Gastroesophageal sphincter (tissue), 4 donors: ENCODE results near the gene PLEKHM2. TPM values are rescaled to one million over a fixed set of nuclear protein-coding genes. Genes with fewer than 3 reads are reported as not detected.

Experiments
- ATAC-seq: fragments of 150-250 bp; one replicate; pipeline ENCODE4 v1.9.1; 2016; ENCODE audit warnings: mild to moderate bottlenecking, moderate library complexity
- H3K27ac ChIP-seq, 4 donors: fragments of 200-600 bp; sonication (generic) in 3 of 4; 1 replicate in 3 of 4; 2 replicates in 1 of 4; pipeline ENCODE4 v1.5.1; 2016 to 2019
- H3K27me3 ChIP-seq: fragments of 200-600 bp; sonication (generic); one replicate; pipeline ENCODE4 v1.5.1; 2019
- H3K36me3 ChIP-seq, 2 donors: fragments of 200-600 bp; sonication (generic); one replicate each; pipeline ENCODE4 v1.5.1; 2019; ENCODE audit warnings: control low read depth in 1 of 2
- H3K4me1 ChIP-seq, 3 donors: fragments of 200-600 bp; sonication (generic); 1 replicate in 2 of 3; 2 replicates in 1 of 3; pipeline ENCODE4 v1.5.1; 2016 to 2019; ENCODE audit warnings: control low read depth in 2 of 3
- H3K4me3 ChIP-seq, 2 donors: fragments of 200-600 bp; sonication (generic); one replicate each; pipeline ENCODE4 v1.5.1; 2019; ENCODE audit warnings: mild to moderate bottlenecking in 1 of 2, moderate library complexity in 1 of 2
- H3K9me3 ChIP-seq, 3 donors: fragments of 200-600 bp; sonication (generic); one replicate each; pipeline ENCODE4 v1.5.1; 2017 to 2019; ENCODE audit warnings: control low read depth in 2 of 3
- EP300 ChIP-seq: sonication (generic); formaldehyde crosslinking; IDR thresholded peaks from one replicate; pipeline ENCODE4 v1.6.1; 2017; ENCODE audit warnings: antibody characterized with exemption, mild to moderate bottlenecking
- POLR2A ChIP-seq, 2 donors: fragments of 450-650 bp; IDR thresholded peaks; one replicate each; pipeline ENCODE4 v1.6.1; 2017; ENCODE audit warnings: antibody characterized with exemption in 2 of 2, mild to moderate bottlenecking in 2 of 2, moderate library complexity in 1 of 2
- POLR2AphosphoS5 ChIP-seq: sonication (generic); formaldehyde crosslinking; IDR thresholded peaks from one replicate; pipeline ENCODE4 v1.6.1; 2017; ENCODE audit warnings: antibody characterized with exemption
- WGBS, 2 donors: methylation state at CpG; one replicate each; pipeline ENCODE4 v1.1.5; 2018; ENCODE audit warnings: low coverage in 1 of 2; 5-methylcytosine and 5-hydroxymethylcytosine counted together
- total RNA-seq, 4 donors: library from RNA; depleted of rRNA; stranded (reverse); fragments of >200 nt; gene quantifications; one replicate each; pipeline ENCODE4 v1.1.0, GENCODE V29; 2016
- TF ChIP-seq, protein P1 (sequence below), 4 experiments: fragments of 200-600 bp in 2 of 4; fragments of 450-650 bp in 2 of 4; sonication (generic) in 1 of 4; IDR thresholded peaks; one replicate each; pipeline ENCODE4 v1.5.1; 2017 to 2019; ENCODE audit warnings: antibody characterized with exemption in 4 of 4, mild to moderate bottlenecking in 2 of 4, moderate library complexity in 2 of 4

The PLEKHM2 gene
- total RNA-seq, 4 donors from 2014 or later, result 32.1 to 65.2 (median 41.8) TPM

GRCh38 chr1:15690317-15690716 lies 6.2 kb downstream of the PLEKHM2 start:
- Histone ChIP-seq H3K27me3 (no peaks in the 10 kb centered on the region), H3K4me1 (peaks cover 0 to 72% (median 14%) of the 10 kb centered on the region in 3 donors), H3K36me3 (peaks cover 0 to 5% of the 10 kb centered on the region in 2 donors), H3K4me3 (no peak overlapping the region), H3K9me3 (no peaks in the 10 kb centered on the region), H3K27ac (peak overlapping the region in 1 of 4 donors; percentile 48)
- ATAC-seq, result no peak
- WGBS, 2 donors, result 89 to 91% methylated on average over 4 to 6 of the region's 6 CpGs
- TF ChIP-seq, protein P1, sequence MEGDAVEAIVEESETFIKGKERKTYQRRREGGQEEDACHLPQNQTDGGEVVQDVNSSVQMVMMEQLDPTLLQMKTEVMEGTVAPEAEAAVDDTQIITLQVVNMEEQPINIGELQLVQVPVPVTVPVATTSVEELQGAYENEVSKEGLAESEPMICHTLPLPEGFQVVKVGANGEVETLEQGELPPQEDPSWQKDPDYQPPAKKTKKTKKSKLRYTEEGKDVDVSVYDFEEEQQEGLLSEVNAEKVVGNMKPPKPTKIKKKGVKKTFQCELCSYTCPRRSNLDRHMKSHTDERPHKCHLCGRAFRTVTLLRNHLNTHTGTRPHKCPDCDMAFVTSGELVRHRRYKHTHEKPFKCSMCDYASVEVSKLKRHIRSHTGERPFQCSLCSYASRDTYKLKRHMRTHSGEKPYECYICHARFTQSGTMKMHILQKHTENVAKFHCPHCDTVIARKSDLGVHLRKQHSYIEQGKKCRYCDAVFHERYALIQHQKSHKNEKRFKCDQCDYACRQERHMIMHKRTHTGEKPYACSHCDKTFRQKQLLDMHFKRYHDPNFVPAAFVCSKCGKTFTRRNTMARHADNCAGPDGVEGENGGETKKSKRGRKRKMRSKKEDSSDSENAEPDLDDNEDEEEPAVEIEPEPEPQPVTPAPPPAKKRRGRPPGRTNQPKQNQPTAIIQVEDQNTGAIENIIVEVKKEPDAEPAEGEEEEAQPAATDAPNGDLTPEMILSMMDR (IDR thresholded peaks at IDR 0.05), result no peak
- TF ChIP-seq EP300, result no peak
- TF ChIP-seq POLR2AphosphoS5, result no peak
- TF ChIP-seq POLR2A (IDR thresholded peaks at IDR 0.05), result no peak

GRCh38 chr1:15691434-15692032 lies 7.4 kb downstream of the PLEKHM2 start:
- peak; percentile 75 for ATAC-seq
- peak overlapping the region in 3 of 4 donors; percentile 22 to 48 (median 27) for H3K27ac ChIP-seq
- peaks cover 0 to 12% of the 10 kb centered on the region in 2 donors for H3K36me3 ChIP-seq
- peaks cover 0 to 72% (median 17%) of the 10 kb centered on the region in 3 donors for H3K4me1 ChIP-seq
- 11 to 20% methylated on average over 5 to 8 of the region's 11 CpGs for WGBS, 2 donors
- no peak overlapping the region for H3K4me3 ChIP-seq
- TF ChIP-seq, protein P1 (IDR thresholded peaks at IDR 0.05), result peak in 1 of 4 experiments; percentile 34
- TF ChIP-seq POLR2A (IDR thresholded peaks at IDR 0.05), result no peak
- no peak for TF ChIP-seq EP300
- peak; percentile 15 for TF ChIP-seq POLR2AphosphoS5
- H3K9me3 ChIP-seq, result no peaks in the 10 kb centered on the region
- no peaks in the 10 kb centered on the region for H3K27me3 ChIP-seq

- H3K27me3 ChIP-seq, result no peaks in the 10 kb centered on the region
- H3K9me3 ChIP-seq, result no peaks in the 10 kb centered on the region
- no peak overlapping the region for H3K27ac ChIP-seq
- peaks cover 0 to 18% of the 10 kb centered on the region in 2 donors for H3K36me3 ChIP-seq
- H3K4me3 ChIP-seq, result no peak overlapping the region
- ATAC-seq, result no peak
- H3K4me1 ChIP-seq, result peaks cover 0 to 74% (median 17%) of the 10 kb centered on the region in 3 donors
- 55 to 62% methylated on average over 2 to 5 of the region's 5 CpGs for WGBS, 2 donors
- TF ChIP-seq POLR2A (IDR thresholded peaks at IDR 0.05) (no peak), EP300 (no peak), POLR2AphosphoS5 (no peak)
- TF ChIP-seq, protein P1 (IDR thresholded peaks at IDR 0.05), result no peak
Observed at GRCh38 chr1:15692121-15692682, 8.1 kb downstream of the PLEKHM2 start.

GRCh38 chr1:15693371-15693770 lies 9.3 kb downstream of the PLEKHM2 start:
- peaks cover 0 to 70% (median 17%) of the 10 kb centered on the region in 3 donors for H3K4me1 ChIP-seq
- ATAC-seq, result peak; percentile 16
- H3K27ac ChIP-seq, result no peak overlapping the region

More at GRCh38 chr1:15693371-15693770, 9.3 kb downstream of the PLEKHM2 start:
- H3K36me3 ChIP-seq, result peaks cover 0 to 18% of the 10 kb centered on the region in 2 donors
- 80% methylated on average over 1 of the region's 5 CpGs; no CpG with 5 or more reads in 1 of the 2 donors for WGBS, 2 donors
- H3K27me3 ChIP-seq, result no peaks in the 10 kb centered on the region
- H3K9me3 ChIP-seq, result no peaks in the 10 kb centered on the region
- TF ChIP-seq, protein P1 (IDR thresholded peaks at IDR 0.05), result no peak
- TF ChIP-seq EP300 (no peak), POLR2AphosphoS5 (no peak), POLR2A (IDR thresholded peaks at IDR 0.05) (no peak)
- H3K4me3 ChIP-seq, result no peak overlapping the region
